Measurements from ENCODE around the gene DSTYK. TPM values are rescaled to one million over a fixed set of nuclear protein-coding genes. Genes with fewer than 3 reads are reported as not detected.

The DSTYK gene
- total RNA-seq, 1 experiment from 2014 or later: 1.5 TPM

GRCh38 chr1:205147191-205147835 lies 64.2 kb downstream of the DSTYK start:
- Histone ChIP-seq H4K20me1 (ENCODE audit: insufficient read depth, low read depth, low read length) (no peaks in the 10 kb centered on the region), H3K4me3 (ENCODE audit: low read length) (no peak overlapping the region), H3K9ac (ENCODE audit: low read length) (no peak overlapping the region), H2AFZ (ENCODE audit: low read length) (no peak overlapping the region), H3K9me2 (replicated peaks; ENCODE audit: insufficient read depth, low read length) (no peaks in the 10 kb centered on the region), H3K4me1 (ENCODE audit: low read length) (peaks cover under 1% of the 10 kb centered on the region), H3K36me3 (ENCODE audit: insufficient read depth, low read length) (no peaks in the 10 kb centered on the region), H3K4me2 (ENCODE audit: low read depth, low read length, poor library complexity, severe bottlenecking) (no peak overlapping the region), H3K9me3 (ENCODE audit: low read length) (no peaks in the 10 kb centered on the region), H3K27ac (ENCODE audit: low read length) (no peak overlapping the region), H3K27me3 (ENCODE audit: low read length) (no peaks in the 10 kb centered on the region), H3K79me2 (ENCODE audit: low read length) (no peaks in the 10 kb centered on the region)
- DNase-seq: no peak

GRCh38 chr1:205144751-205145150 lies 66.8 kb downstream of the DSTYK start:
- Histone ChIP-seq H3K4me3 (ENCODE audit: low read length) (no peak overlapping the region), H3K9me2 (replicated peaks; ENCODE audit: insufficient read depth, low read length) (no peaks in the 10 kb centered on the region), H3K4me1 (ENCODE audit: low read length) (peaks cover 11% of the 10 kb centered on the region), H3K79me2 (ENCODE audit: low read length) (no peaks in the 10 kb centered on the region), H3K27ac (ENCODE audit: low read length) (no peak overlapping the region), H3K9ac (ENCODE audit: low read length) (no peak overlapping the region), H3K36me3 (ENCODE audit: insufficient read depth, low read length) (no peaks in the 10 kb centered on the region), H4K20me1 (ENCODE audit: insufficient read depth, low read depth, low read length) (no peaks in the 10 kb centered on the region), H3K27me3 (ENCODE audit: low read length) (0 out of 2 replicates have a peak, but pooled peaks cover 2% of the 10 kb centered on the region), H3K4me2 (ENCODE audit: low read depth, low read length, poor library complexity, severe bottlenecking) (no peak overlapping the region), H3K9me3 (ENCODE audit: low read length) (no peaks in the 10 kb centered on the region), H2AFZ (ENCODE audit: low read length) (no peak overlapping the region)
- no peak for DNase-seq

GRCh38 chr1:205144046-205144720 lies 67.3 kb downstream of the DSTYK start:
- H3K9me2 ChIP-seq (replicated peaks; ENCODE audit: insufficient read depth, low read length): no peaks in the 10 kb centered on the region
- H3K36me3 ChIP-seq (ENCODE audit: insufficient read depth, low read length): no peaks in the 10 kb centered on the region
- no peak for DNase-seq
- no peaks in the 10 kb centered on the region for H4K20me1 ChIP-seq (ENCODE audit: insufficient read depth, low read depth, low read length)
- no peak overlapping the region for H3K4me3 ChIP-seq (ENCODE audit: low read length)
- no peak overlapping the region for H3K9ac ChIP-seq (ENCODE audit: low read length)
- H3K4me2 ChIP-seq (ENCODE audit: low read depth, low read length, poor library complexity, severe bottlenecking): no peak overlapping the region
- H3K4me1 ChIP-seq (ENCODE audit: low read length): peaks cover 11% of the 10 kb centered on the region
- H3K27me3 ChIP-seq (ENCODE audit: low read length): 0 out of 2 replicates have a peak, but pooled peaks cover 2% of the 10 kb centered on the region
- no peaks in the 10 kb centered on the region for H3K9me3 ChIP-seq (ENCODE audit: low read length)
- H3K79me2 ChIP-seq (ENCODE audit: low read length): no peaks in the 10 kb centered on the region
- no peak overlapping the region for H2AFZ ChIP-seq (ENCODE audit: low read length)
- no peak overlapping the region for H3K27ac ChIP-seq (ENCODE audit: low read length)

- H3K36me3 ChIP-seq (ENCODE audit: insufficient read depth, low read length): no peaks in the 10 kb centered on the region
- H3K27ac ChIP-seq (ENCODE audit: low read length): no peak overlapping the region
- no peak overlapping the region for H2AFZ ChIP-seq (ENCODE audit: low read length)
- H3K4me1 ChIP-seq (ENCODE audit: low read length): peaks cover 11% of the 10 kb centered on the region
- no peak for DNase-seq
- peak overlapping the region; percentile 34; the same call in 1 of the 2 replicates for H3K4me3 ChIP-seq (ENCODE audit: low read length)
- H3K79me2 ChIP-seq (ENCODE audit: low read length): no peaks in the 10 kb centered on the region
- no peaks in the 10 kb centered on the region for H4K20me1 ChIP-seq (ENCODE audit: insufficient read depth, low read depth, low read length)
- 0 out of 2 replicates have a peak overlapping the region, but pooled peaks have one; percentile 25 for H3K9ac ChIP-seq (ENCODE audit: low read length)
- peak overlapping the region; percentile 57 for H3K4me2 ChIP-seq (ENCODE audit: low read depth, low read length, poor library complexity, severe bottlenecking)
- H3K27me3 ChIP-seq (ENCODE audit: low read length): 0 out of 2 replicates have a peak, but pooled peaks cover 2% of the 10 kb centered on the region
- no peaks in the 10 kb centered on the region for H3K9me2 ChIP-seq (replicated peaks; ENCODE audit: insufficient read depth, low read length)
- H3K9me3 ChIP-seq (ENCODE audit: low read length): no peaks in the 10 kb centered on the region
Measured at GRCh38 chr1:205142102-205142469, 69.4 kb downstream of the DSTYK start.

GRCh38 chr1:205141236-205142101 lies 70.0 kb downstream of the DSTYK start:
- Histone ChIP-seq H2AFZ (ENCODE audit: low read length) (no peak overlapping the region), H3K27me3 (ENCODE audit: low read length) (0 out of 2 replicates have a peak, but pooled peaks cover 2% of the 10 kb centered on the region), H3K27ac (ENCODE audit: low read length) (no peak overlapping the region), H3K36me3 (ENCODE audit: insufficient read depth, low read length) (no peaks in the 10 kb centered on the region), H3K79me2 (ENCODE audit: low read length) (no peaks in the 10 kb centered on the region), H3K9me3 (ENCODE audit: low read length) (no peaks in the 10 kb centered on the region), H3K9ac (ENCODE audit: low read length) (0 out of 2 replicates have a peak overlapping the region, but pooled peaks have one; percentile 25), H3K4me1 (ENCODE audit: low read length) (peaks cover 11% of the 10 kb centered on the region), H3K4me3 (ENCODE audit: low read length) (peak overlapping the region; percentile 34; the same call in 1 of the 2 replicates), H3K4me2 (ENCODE audit: low read depth, low read length, poor library complexity, severe bottlenecking) (peak overlapping the region; percentile 57), H3K9me2 (replicated peaks; ENCODE audit: insufficient read depth, low read length) (no peaks in the 10 kb centered on the region), H4K20me1 (ENCODE audit: insufficient read depth, low read depth, low read length) (no peaks in the 10 kb centered on the region)
- DNase-seq: peak; percentile 92

GRCh38 chr1:205140113-205140512 lies 71.4 kb downstream of the DSTYK start:
- Histone ChIP-seq H3K36me3 (ENCODE audit: insufficient read depth, low read length) (no peaks in the 10 kb centered on the region), H2AFZ (ENCODE audit: low read length) (no peak overlapping the region), H3K9me2 (replicated peaks; ENCODE audit: insufficient read depth, low read length) (no peaks in the 10 kb centered on the region), H3K4me1 (ENCODE audit: low read length) (peaks cover 11% of the 10 kb centered on the region), H4K20me1 (ENCODE audit: insufficient read depth, low read depth, low read length) (no peaks in the 10 kb centered on the region), H3K27ac (ENCODE audit: low read length) (no peak overlapping the region), H3K4me3 (ENCODE audit: low read length) (no peak overlapping the region), H3K9ac (ENCODE audit: low read length) (no peak overlapping the region), H3K4me2 (ENCODE audit: low read depth, low read length, poor library complexity, severe bottlenecking) (no peak overlapping the region), H3K79me2 (ENCODE audit: low read length) (no peaks in the 10 kb centered on the region), H3K27me3 (ENCODE audit: low read length) (0 out of 2 replicates have a peak, but pooled peaks cover 2% of the 10 kb centered on the region), H3K9me3 (ENCODE audit: low read length) (no peaks in the 10 kb centered on the region)
- DNase-seq: no peak

GRCh38 chr1:205137901-205138300 lies 73.6 kb downstream of the DSTYK start:
- H3K9me3 ChIP-seq (ENCODE audit: low read length): no peaks in the 10 kb centered on the region
- H3K27ac ChIP-seq (ENCODE audit: low read length): no peak overlapping the region
- no peak overlapping the region for H3K9ac ChIP-seq (ENCODE audit: low read length)
- H3K9me2 ChIP-seq (replicated peaks; ENCODE audit: insufficient read depth, low read length): no peaks in the 10 kb centered on the region
- no peak overlapping the region for H2AFZ ChIP-seq (ENCODE audit: low read length)
- H3K79me2 ChIP-seq (ENCODE audit: low read length): no peaks in the 10 kb centered on the region
- H3K4me2 ChIP-seq (ENCODE audit: low read depth, low read length, poor library complexity, severe bottlenecking): no peak overlapping the region
- no peak overlapping the region for H3K4me3 ChIP-seq (ENCODE audit: low read length)
- H3K27me3 ChIP-seq (ENCODE audit: low read length): 0 out of 2 replicates have a peak, but pooled peaks cover 2% of the 10 kb centered on the region
- peaks cover 11% of the 10 kb centered on the region for H3K4me1 ChIP-seq (ENCODE audit: low read length)
- H4K20me1 ChIP-seq (ENCODE audit: insufficient read depth, low read depth, low read length): no peaks in the 10 kb centered on the region
- no peaks in the 10 kb centered on the region for H3K36me3 ChIP-seq (ENCODE audit: insufficient read depth, low read length)
- no peak for DNase-seq

- H2AFZ ChIP-seq (ENCODE audit: low read length): no peak overlapping the region
- H3K79me2 ChIP-seq (ENCODE audit: low read length): no peaks in the 10 kb centered on the region
- no peaks in the 10 kb centered on the region for H3K36me3 ChIP-seq (ENCODE audit: insufficient read depth, low read length)
- no peak for DNase-seq
- H4K20me1 ChIP-seq (ENCODE audit: insufficient read depth, low read depth, low read length): no peaks in the 10 kb centered on the region
- no peaks in the 10 kb centered on the region for H3K27me3 ChIP-seq (ENCODE audit: low read length)
- no peak overlapping the region for H3K4me2 ChIP-seq (ENCODE audit: low read depth, low read length, poor library complexity, severe bottlenecking)
- H3K27ac ChIP-seq (ENCODE audit: low read length): no peak overlapping the region
- H3K9me2 ChIP-seq (replicated peaks; ENCODE audit: insufficient read depth, low read length): no peaks in the 10 kb centered on the region
- H3K9me3 ChIP-seq (ENCODE audit: low read length): no peaks in the 10 kb centered on the region
- no peaks in the 10 kb centered on the region for H3K4me1 ChIP-seq (ENCODE audit: low read length)
- H3K4me3 ChIP-seq (ENCODE audit: low read length): no peak overlapping the region
- H3K9ac ChIP-seq (ENCODE audit: low read length): no peak overlapping the region
Measured at GRCh38 chr1:205133287-205133686, 78.2 kb downstream of the DSTYK start.
